OCI-LY7 (cell line): ENCODE measurements around the gene MPC2.

Source experiments
- EZH2phosphoT487 ChIP-seq: fragments of 200-600 bp; sonication (generic); IDR thresholded peaks from 2 replicates; pipeline ENCODE4 v1.6.1; 2018; ENCODE audit warnings: low read depth, borderline replicate concordance, mild to moderate bottlenecking, mixed run types, antibody characterized with exemption, low read length, moderate library complexity, mixed read lengths
- TF ChIP-seq, protein P1 (sequence below): fragments of 200-600 bp; sonication (generic); conservative IDR thresholded peaks from 2 replicates; pipeline ENCODE4 v1.5.1; 2014; ENCODE audit warnings: mild to moderate bottlenecking, antibody characterized with exemption, low read length, moderate library complexity, mixed read lengths

DNA sequence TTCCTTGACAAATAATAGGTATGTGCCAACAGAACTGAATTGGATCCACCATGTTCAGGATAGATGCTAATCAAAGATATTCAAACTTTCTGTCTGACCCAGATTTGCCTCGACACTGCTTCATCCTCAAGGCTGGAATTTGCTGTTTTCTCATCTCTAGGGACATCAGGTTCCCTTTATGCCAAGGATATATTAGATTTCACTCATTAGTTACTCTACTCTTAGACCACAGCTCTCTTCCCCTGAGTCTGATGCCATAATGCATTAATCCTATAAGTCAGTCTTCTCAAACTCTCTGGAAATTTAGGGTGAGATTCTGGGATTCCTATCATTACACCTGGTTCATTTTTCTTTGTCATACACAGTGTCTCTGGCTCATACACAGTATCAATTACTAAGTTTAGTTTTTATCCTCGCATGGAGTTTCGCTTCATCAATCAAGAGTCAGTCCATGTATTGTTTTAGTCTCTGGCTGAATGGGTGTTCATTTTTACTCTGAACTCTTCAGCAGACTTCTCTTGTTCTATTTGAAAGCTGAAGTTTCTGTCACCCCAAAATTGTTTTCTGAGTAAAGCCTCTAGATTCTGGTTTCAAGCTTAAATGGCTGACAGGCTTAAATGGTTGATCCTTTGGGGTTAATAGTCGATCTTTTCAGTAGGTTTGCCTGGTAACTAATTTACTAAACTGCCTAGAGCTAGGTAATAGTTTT is 9.7 kb downstream of the MPC2 start:
- TF ChIP-seq, protein P1, sequence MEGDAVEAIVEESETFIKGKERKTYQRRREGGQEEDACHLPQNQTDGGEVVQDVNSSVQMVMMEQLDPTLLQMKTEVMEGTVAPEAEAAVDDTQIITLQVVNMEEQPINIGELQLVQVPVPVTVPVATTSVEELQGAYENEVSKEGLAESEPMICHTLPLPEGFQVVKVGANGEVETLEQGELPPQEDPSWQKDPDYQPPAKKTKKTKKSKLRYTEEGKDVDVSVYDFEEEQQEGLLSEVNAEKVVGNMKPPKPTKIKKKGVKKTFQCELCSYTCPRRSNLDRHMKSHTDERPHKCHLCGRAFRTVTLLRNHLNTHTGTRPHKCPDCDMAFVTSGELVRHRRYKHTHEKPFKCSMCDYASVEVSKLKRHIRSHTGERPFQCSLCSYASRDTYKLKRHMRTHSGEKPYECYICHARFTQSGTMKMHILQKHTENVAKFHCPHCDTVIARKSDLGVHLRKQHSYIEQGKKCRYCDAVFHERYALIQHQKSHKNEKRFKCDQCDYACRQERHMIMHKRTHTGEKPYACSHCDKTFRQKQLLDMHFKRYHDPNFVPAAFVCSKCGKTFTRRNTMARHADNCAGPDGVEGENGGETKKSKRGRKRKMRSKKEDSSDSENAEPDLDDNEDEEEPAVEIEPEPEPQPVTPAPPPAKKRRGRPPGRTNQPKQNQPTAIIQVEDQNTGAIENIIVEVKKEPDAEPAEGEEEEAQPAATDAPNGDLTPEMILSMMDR, result no peak
- no peak for TF ChIP-seq EZH2phosphoT487
